OCI-LY1 (cell line): Measurements from ENCODE around the gene IL18BP.

Source experiments
- H2AFZ ChIP-seq: fragments of 200-600 bp; sonication (generic), shearing (Covaris generic); 2 replicates; pipeline ENCODE4 v1.6.0; 2014; ENCODE audit warnings: antibody characterized with exemption, mild to moderate bottlenecking, low read length
- H3F3A ChIP-seq: fragments of 200-600 bp; sonication (generic), shearing (Covaris generic); 2 replicates; pipeline ENCODE4 v1.6.0; 2014; ENCODE audit warnings: mild to moderate bottlenecking, antibody characterized with exemption, low read length, moderate library complexity; ENCODE audit not compliant: insufficient read depth
- H3K27ac ChIP-seq: fragments of 200-600 bp; sonication (generic); 2 replicates; pipeline ENCODE4 v1.5.1; 2014; ENCODE audit warnings: low read length, mixed run types, mild to moderate bottlenecking, low read depth; ENCODE audit not compliant: poor library complexity, severe bottlenecking
- H3K27me3 ChIP-seq: fragments of 200-600 bp; sonication (generic); 2 replicates; pipeline ENCODE4 v1.6.0; 2014; ENCODE audit warnings: antibody characterized with exemption, mild to moderate bottlenecking, low read length, moderate library complexity; ENCODE audit not compliant: insufficient read depth
- H3K36me3 ChIP-seq: fragments of 200-600 bp; sonication (generic); 2 replicates; pipeline ENCODE4 v1.6.1; 2014; ENCODE audit warnings: mild to moderate bottlenecking, antibody characterized with exemption, low read length, moderate library complexity, mixed read lengths; ENCODE audit not compliant: insufficient read depth
- H3K4me1 ChIP-seq: fragments of 200-600 bp; sonication (generic); 2 replicates; pipeline ENCODE4 v1.5.1; 2014; ENCODE audit warnings: mild to moderate bottlenecking, low read length, moderate library complexity; ENCODE audit not compliant: insufficient read depth, severe bottlenecking
- H3K4me2 ChIP-seq: fragments of 200-600 bp; sonication (generic), shearing (Covaris generic); 2 replicates; pipeline ENCODE4 v1.6.1; 2014; ENCODE audit warnings: low read length
- H3K4me3 ChIP-seq: fragments of 200-600 bp; sonication (generic); 2 replicates; pipeline ENCODE4 v1.5.1; 2014; ENCODE audit warnings: low read length, low read depth, mild to moderate bottlenecking, mixed read lengths; ENCODE audit not compliant: poor library complexity, severe bottlenecking
- H3K79me2 ChIP-seq: fragments of 200-600 bp; shearing (Covaris generic); 2 replicates; pipeline ENCODE4 v1.6.1; 2016; ENCODE audit warnings: mixed run types, low read length, mixed read lengths; ENCODE audit not compliant: insufficient read depth
- H3K9ac ChIP-seq: fragments of 200-600 bp; sonication (generic), shearing (Covaris generic); 2 replicates; pipeline ENCODE4 v1.6.1; 2014; ENCODE audit warnings: mild to moderate bottlenecking, low read length, mixed read lengths
- H3K9me2 ChIP-seq: fragments of 200-600 bp; sonication (generic), shearing (Covaris generic); 2 replicates; pipeline ENCODE4 v1.6.1; 2014; ENCODE audit warnings: low read depth, mild to moderate bottlenecking, low read length, mixed read lengths
- H3K9me3 ChIP-seq: fragments of 200-600 bp; shearing (Covaris generic); 2 replicates; pipeline ENCODE4 v1.6.1; 2014; ENCODE audit warnings: low read length, mixed read lengths
- H4K20me1 ChIP-seq: fragments of 200-600 bp; sonication (generic), shearing (Covaris generic); 2 replicates; pipeline ENCODE4 v1.6.0; 2016; ENCODE audit warnings: mild to moderate bottlenecking, low read length; ENCODE audit not compliant: insufficient read depth
- CTCF ChIP-seq: fragments of 200-600 bp; sonication (generic), shearing (Covaris generic); IDR thresholded peaks from 2 replicates; pipeline ENCODE4 v1.5.1; 2017; ENCODE audit warnings: mild to moderate bottlenecking, antibody characterized with exemption, low read length, moderate library complexity, mixed read lengths
- EZH2 ChIP-seq: fragments of 200-600 bp; sonication (generic), shearing (Covaris generic); IDR thresholded peaks from 2 replicates; pipeline ENCODE4 v1.8.0; 2017; ENCODE audit warnings: borderline replicate concordance, mixed run types, mild to moderate bottlenecking, antibody characterized with exemption, low read length, moderate library complexity, mixed read lengths

Gene IL18BP

GRCh38 chr11:72001834-72002591 lies 3.3 kb downstream of the IL18BP start:
- H3K4me2 ChIP-seq: no peak overlapping the region
- H3K27me3 ChIP-seq: no peaks in the 10 kb centered on the region
- H3K4me3 ChIP-seq: no peak overlapping the region
- no peak overlapping the region for H3K27ac ChIP-seq
- TF ChIP-seq CTCF (no peak), EZH2 (no peak)
- H3K36me3 ChIP-seq: peaks cover 56% of the 10 kb centered on the region
- no peaks in the 10 kb centered on the region for H3K9me2 ChIP-seq
- H2AFZ ChIP-seq: no peak overlapping the region
- H3K79me2 ChIP-seq: no peaks in the 10 kb centered on the region
- no peak overlapping the region for H3K9ac ChIP-seq
- H3K9me3 ChIP-seq: no peaks in the 10 kb centered on the region
- H4K20me1 ChIP-seq: no peaks in the 10 kb centered on the region
- peaks cover 14% of the 10 kb centered on the region for H3K4me1 ChIP-seq
- no peaks in the 10 kb centered on the region for H3F3A ChIP-seq

DNA sequence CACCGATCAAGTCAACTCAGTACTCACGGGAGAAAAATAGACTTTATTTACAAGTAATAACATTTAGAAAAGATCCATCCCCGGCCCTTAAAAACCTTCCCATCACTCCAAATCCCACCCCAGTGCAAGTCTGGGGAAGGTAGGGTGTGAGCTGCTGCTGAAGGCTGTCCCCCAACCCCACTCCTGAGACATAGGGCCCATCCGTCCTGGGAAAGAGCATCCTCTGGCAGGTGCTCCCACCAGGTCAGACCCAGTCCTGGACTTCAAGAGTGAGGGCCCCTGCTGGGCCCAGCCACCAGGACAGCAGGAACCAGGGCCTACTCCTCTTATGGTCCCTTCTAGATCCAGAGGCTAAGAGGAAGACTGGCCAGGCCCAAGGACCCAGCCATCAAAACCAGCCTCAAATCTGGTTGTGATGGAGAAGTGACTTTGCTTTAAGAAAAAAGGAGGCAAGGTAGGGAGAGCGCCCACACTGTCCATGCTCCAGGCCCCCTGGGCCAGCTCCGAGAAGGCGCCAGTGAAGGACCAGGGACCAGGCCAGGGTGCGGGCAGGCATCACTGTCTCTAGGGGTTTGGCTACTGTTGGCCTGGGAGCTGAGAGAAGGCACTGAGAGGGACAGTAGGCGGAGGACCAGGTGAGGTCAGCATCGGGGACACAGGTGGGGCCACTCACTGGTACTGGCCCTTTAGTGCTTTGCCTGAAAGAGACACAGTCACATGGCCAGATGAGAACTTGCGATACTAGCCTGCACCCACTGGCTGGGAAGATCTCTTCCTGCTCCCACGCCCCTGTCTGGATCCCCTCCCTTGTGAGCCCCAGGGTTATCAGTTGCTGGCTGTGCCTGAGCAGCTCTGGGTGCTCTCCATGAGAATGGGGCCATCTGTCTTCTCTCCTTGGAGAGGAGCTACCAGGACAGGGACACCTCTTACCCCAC lies 4.4 kb downstream of the IL18BP start:
- Histone ChIP-seq H3K9me3 (no peaks in the 10 kb centered on the region), H4K20me1 (no peaks in the 10 kb centered on the region), H3K4me1 (peaks cover 13% of the 10 kb centered on the region), H3K4me3 (no peak overlapping the region), H3K27me3 (no peaks in the 10 kb centered on the region), H3K79me2 (no peaks in the 10 kb centered on the region), H3K9me2 (no peaks in the 10 kb centered on the region), H3K9ac (no peak overlapping the region), H3K4me2 (no peak overlapping the region), H3F3A (no peaks in the 10 kb centered on the region), H2AFZ (no peak overlapping the region), H3K27ac (no peak overlapping the region), H3K36me3 (peaks cover 67% of the 10 kb centered on the region)
- TF ChIP-seq CTCF (no peak), EZH2 (no peak)

DNA sequence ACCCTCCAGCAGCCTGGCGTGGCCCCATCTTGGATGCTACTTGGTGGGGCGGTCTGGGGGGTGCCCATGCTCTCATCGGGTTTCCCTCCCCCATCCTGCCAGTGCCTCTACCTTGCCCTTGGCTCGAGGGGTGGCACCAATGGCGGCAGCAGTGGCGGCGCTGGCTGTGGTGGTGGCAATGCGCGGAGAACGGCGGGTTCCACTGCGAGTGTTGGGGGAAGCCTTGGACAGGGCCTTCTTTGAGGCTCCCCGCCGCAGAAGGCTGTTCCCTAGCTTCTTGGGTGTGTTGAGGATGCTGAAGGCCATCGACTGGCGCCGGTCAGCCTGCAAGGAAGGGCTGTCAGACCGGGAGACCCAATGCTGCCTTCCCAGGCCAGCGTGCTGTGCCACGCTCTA lies 5.1 kb downstream of the IL18BP start:
- no peaks in the 10 kb centered on the region for H3K9me2 ChIP-seq
- peaks cover 6% of the 10 kb centered on the region for H3K4me1 ChIP-seq
- H3K4me2 ChIP-seq: no peak overlapping the region
- H3K9ac ChIP-seq: no peak overlapping the region
- no peaks in the 10 kb centered on the region for H3K9me3 ChIP-seq
- H3K4me3 ChIP-seq: no peak overlapping the region
- no peaks in the 10 kb centered on the region for H4K20me1 ChIP-seq
- no peaks in the 10 kb centered on the region for H3F3A ChIP-seq
- no peaks in the 10 kb centered on the region for H3K27me3 ChIP-seq
- H3K27ac ChIP-seq: no peak overlapping the region
- H3K79me2 ChIP-seq: no peaks in the 10 kb centered on the region
- TF ChIP-seq EZH2 (no peak), CTCF (no peak)
- peaks cover 73% of the 10 kb centered on the region for H3K36me3 ChIP-seq
- no peak overlapping the region for H2AFZ ChIP-seq
